Measurements from ENCODE around the gene MS4A10. TPM values are rescaled to one million over a fixed set of nuclear protein-coding genes. Genes with fewer than 3 reads are reported as not detected.

Gene MS4A10
- total and polyA plus RNA-seq, 9 of the 15 experiments (the other 6 are each of a cell fraction or from before 2014, with no cell fraction given): not detected

GRCh38 chr11:60841797-60842667 lies 56.9 kb downstream of the MS4A10 start, which contains the start of gene CCDC86:
CCDC86 (plus strand) TSS chr11:60842113; CDS start chr11:60842125, 12 bp downstream.
- Histone ChIP-seq H3K79me2 (ENCODE audit: control insufficient read depth, insufficient read depth, low read length) (peaks cover 47% of the 10 kb centered on the region), H3K27ac (ENCODE audit: extremely low read depth, low read depth, low read length) (peak within 1 kb of the TSS; percentile 70), H3K4me2 (ENCODE audit: insufficient read depth, low read length) (peak within 1 kb of the TSS; percentile 89), H3K9ac (ENCODE audit: insufficient read depth in 1 of 2, low read depth in 2 of 2, low read length in 2 of 2) (peak within 1 kb of the TSS; percentile 81 to 98), H2AFZ (ENCODE audit: low read depth, low read length) (peak within 1 kb of the TSS; percentile 96), H3K9me3 (replicated peaks; ENCODE audit: control insufficient read depth, insufficient read depth, low read depth, low read length) (no peaks in the 10 kb centered on the region), H3K36me3 (ENCODE audit: control insufficient read depth, insufficient read depth, low read length) (peaks cover 24% of the 10 kb centered on the region), H3K9me1 (ENCODE audit: control insufficient read depth, insufficient read depth, low read length) (peaks cover 3% of the 10 kb centered on the region), H3K27me3 (ENCODE audit: control insufficient read depth in 2 of 2, insufficient read depth in 2 of 2, low read length in 2 of 2) (no peaks in the 10 kb centered on the region), H3K4me3 (peak within 1 kb of the TSS; percentile 74), H4K20me1 (replicated peaks; ENCODE audit: control insufficient read depth, insufficient read depth, low read length) (peaks cover 3% of the 10 kb centered on the region; the same call in 1 of the 2 replicates), H3K4me1 (replicated peaks in 1 of 2; ENCODE audit: control insufficient read depth in 2 of 2, insufficient read depth in 2 of 2, low read length in 2 of 2) (peaks cover 25 to 41% of the 10 kb centered on the region in 2 experiments)
- in situ Hi-C loops (cut with MboI): no loop called here
- POLR2A ChIA-PET: interaction anchor here (0.6 to 1.4 kb wide), 7 partner anchors 10 to 661 kb away, joined by 3 to 4 read pairs (median 3); partner anchors contain the start of gene PRPF19
- FAIRE-seq: peak; percentile 95
- under 1% methylated on average over 53 of the region's 57 CpGs for WGBS (ENCODE audit: insufficient coverage, low coverage, missing lambda C conversion rate)
- intact Hi-C loops (cut with micrococcal nuclease): no loop called here
- BruUV-seq (replicated peaks): TSS peak; percentile 68
- CTCF ChIA-PET (ENCODE audit: low intra/inter-chr PET ratio): interaction anchor here (0.6 kb wide), 1 partner anchor 476 kb away, joined by 4 read pairs; no protein-coding TSS in a partner anchor
- peak; percentile 98 to 100 (median 100) for DNase-seq (ENCODE audit: extremely low read depth in 1 of 4, low spot score in 3 of 4)
- peak; percentile 86 for ATAC-seq
- peak; percentile 68; the same call in 1 of the 2 replicates for TF ChIP-seq NFRKB (IDR thresholded peaks at IDR 0.05; ENCODE audit: low read depth)
- no peak for TF ChIP-seq STAT5B (CRISPR knock-in tag; IDR thresholded peaks at IDR 0.05)
- TF ChIP-seq, protein P1, sequence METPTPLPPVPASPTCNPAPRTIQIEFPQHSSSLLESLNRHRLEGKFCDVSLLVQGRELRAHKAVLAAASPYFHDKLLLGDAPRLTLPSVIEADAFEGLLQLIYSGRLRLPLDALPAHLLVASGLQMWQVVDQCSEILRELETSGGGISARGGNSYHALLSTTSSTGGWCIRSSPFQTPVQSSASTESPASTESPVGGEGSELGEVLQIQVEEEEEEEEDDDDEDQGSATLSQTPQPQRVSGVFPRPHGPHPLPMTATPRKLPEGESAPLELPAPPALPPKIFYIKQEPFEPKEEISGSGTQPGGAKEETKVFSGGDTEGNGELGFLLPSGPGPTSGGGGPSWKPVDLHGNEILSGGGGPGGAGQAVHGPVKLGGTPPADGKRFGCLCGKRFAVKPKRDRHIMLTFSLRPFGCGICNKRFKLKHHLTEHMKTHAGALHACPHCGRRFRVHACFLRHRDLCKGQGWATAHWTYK (CRISPR knock-in tag; IDR thresholded peaks at IDR 0.05): peak; percentile 26; the same call in 1 of the 2 replicates
- TF ChIP-seq, protein P2, sequence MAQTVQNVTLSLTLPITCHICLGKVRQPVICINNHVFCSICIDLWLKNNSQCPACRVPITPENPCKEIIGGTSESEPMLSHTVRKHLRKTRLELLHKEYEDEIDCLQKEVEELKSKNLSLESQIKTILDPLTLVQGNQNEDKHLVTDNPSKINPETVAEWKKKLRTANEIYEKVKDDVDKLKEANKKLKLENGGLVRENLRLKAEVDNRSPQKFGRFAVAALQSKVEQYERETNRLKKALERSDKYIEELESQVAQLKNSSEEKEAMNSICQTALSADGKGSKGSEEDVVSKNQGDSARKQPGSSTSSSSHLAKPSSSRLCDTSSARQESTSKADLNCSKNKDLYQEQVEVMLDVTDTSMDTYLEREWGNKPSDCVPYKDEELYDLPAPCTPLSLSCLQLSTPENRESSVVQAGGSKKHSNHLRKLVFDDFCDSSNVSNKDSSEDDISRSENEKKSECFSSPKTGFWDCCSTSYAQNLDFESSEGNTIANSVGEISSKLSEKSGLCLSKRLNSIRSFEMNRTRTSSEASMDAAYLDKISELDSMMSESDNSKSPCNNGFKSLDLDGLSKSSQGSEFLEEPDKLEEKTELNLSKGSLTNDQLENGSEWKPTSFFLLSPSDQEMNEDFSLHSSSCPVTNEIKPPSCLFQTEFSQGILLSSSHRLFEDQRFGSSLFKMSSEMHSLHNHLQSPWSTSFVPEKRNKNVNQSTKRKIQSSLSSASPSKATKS (CRISPR knock-in tag; IDR thresholded peaks at IDR 0.05): no peak
- no peak for TF ChIP-seq NONO (IDR thresholded peaks at IDR 0.05; ENCODE audit: low read depth in 2 of 2, low read length in 1 of 2)
- TF ChIP-seq ZNF551 (CRISPR knock-in tag; IDR thresholded peaks at IDR 0.05): no peak
- TF ChIP-seq CBX3 (IDR thresholded peaks at IDR 0.05; ENCODE audit: borderline replicate concordance in 1 of 2, low read length in 2 of 2): peak in 1 of 2 experiments; percentile 88; a peak in 1 of 3 replicates
- no peak for TF ChIP-seq ZNF512 (tag; IDR thresholded peaks at IDR 0.05)
- TF ChIP-seq NKRF (IDR thresholded peaks at IDR 0.05; ENCODE audit: borderline replicate concordance): peak; percentile 100
- no peak for TF ChIP-seq ILK (tag; IDR thresholded peaks at IDR 0.05; ENCODE audit: borderline replicate concordance, low read depth)
- TF ChIP-seq NUFIP1 (IDR thresholded peaks at IDR 0.05; ENCODE audit: partially characterized antibody): no peak
- TF ChIP-seq MBD2 (IDR thresholded peaks at IDR 0.05; ENCODE audit: borderline replicate concordance, low read depth): peak; percentile 91
- TF ChIP-seq SREBF2 (CRISPR knock-in tag; IDR thresholded peaks at IDR 0.05): peak; percentile 84; the same call in 1 of the 2 replicates
